B cell (primary cell): ENCODE results near the gene RNF224. TPM values are rescaled to one million over a fixed set of nuclear protein-coding genes. Genes with fewer than 3 reads are reported as not detected.

Experiments used
- ATAC-seq: fragments of 200-7000 bp; cut with Tn5 transposase; one replicate; pipeline ENCODE4 v1.10.0; 2021; ENCODE audit warnings: low read depth, mild to moderate bottlenecking, moderate number of reproducible peaks, moderate library complexity
- CTCF ChIA-PET: fragments of 350-600 bp; sonication (Branson Sonifier 250); formaldehyde crosslinking; loops from one replicate; lab custom pipeline; 2021; ENCODE audit warnings: antibody characterized with exemption, inconsistent platforms; lab: Charles Lee
- POLR2A ChIA-PET: fragments of 350-600 bp; sonication (Branson Sonifier 250); formaldehyde crosslinking; loops from one replicate; lab custom pipeline; 2021; ENCODE audit warnings: antibody characterized with exemption; lab: Charles Lee
- DNase-seq: peaks from one replicate; pipeline ENCODE4 v3.0.0; 2013
- H2AFZ ChIP-seq: 2 replicates; pipeline ENCODE4 v1.6.1; 2012; ENCODE audit warnings: mild to moderate bottlenecking, low read depth, low read length; ENCODE audit not compliant: insufficient read depth, poor library complexity, severe bottlenecking
- H3K27ac ChIP-seq, 2 donors: 1 replicate in 1 of 2; 2 replicates in 1 of 2; pipeline ENCODE4 v1.5.1; 2012 to 2013; ENCODE audit warnings: low read length in 2 of 2, mild to moderate bottlenecking in 2 of 2, moderate library complexity in 1 of 2
- H3K27me3 ChIP-seq, 4 experiments: fragments of 200-600 bp in 1 of 4; sonication (generic) in 1 of 4; replicated peaks in 1 of 4; 1 replicate in 2 of 4; 2 replicates in 2 of 4; pipeline versions ENCODE4 v1.6.1 to v1.7.0; 2013 to 2016; ENCODE audit warnings: low read length in 3 of 4, mild to moderate bottlenecking in 2 of 4, mixed read lengths in 1 of 4, moderate library complexity in 1 of 4; ENCODE audit not compliant: insufficient read depth in 4 of 4, control insufficient read depth in 3 of 4; ENCODE audit errors: control extremely low read depth in 1 of 4
- H3K36me3 ChIP-seq, 2 experiments: replicated peaks in 1 of 2; 1 replicate in 1 of 2; 2 replicates in 1 of 2; pipeline versions ENCODE4 v1.6.1 to v1.7.1; 2013; ENCODE audit warnings: low read length in 1 of 2; ENCODE audit not compliant: insufficient read depth in 2 of 2, control insufficient read depth in 1 of 2; ENCODE audit errors: control extremely low read depth in 1 of 2, extremely low read depth in 1 of 2
- H3K4me1 ChIP-seq, 2 donors: fragments of 200-600 bp in 1 of 2; sonication (generic) in 1 of 2; 1 replicate in 1 of 2; 2 replicates in 1 of 2; pipeline versions ENCODE4 v1.5.1 to v1.6.1; 2013 to 2017; ENCODE audit warnings: low read length in 2 of 2; ENCODE audit not compliant: control insufficient read depth in 2 of 2, insufficient read depth in 2 of 2
- H3K4me2 ChIP-seq: replicated peaks from 2 replicates; pipeline ENCODE3; 2012; ENCODE audit warnings: mild to moderate bottlenecking, low read depth, low read length; ENCODE audit not compliant: poor library complexity, severe bottlenecking
- H3K4me3 ChIP-seq, 5 experiments: fragments of 200-600 bp in 1 of 5; sonication (generic) in 1 of 5; 1 replicate in 3 of 5; 2 replicates in 2 of 5; pipeline versions ENCODE4 v1.5.1 to v1.7.0; 2011 to 2016; ENCODE audit warnings: low read length in 4 of 5, mild to moderate bottlenecking in 4 of 5, low read depth in 2 of 5, control low read depth in 1 of 5, moderate library complexity in 1 of 5; ENCODE audit not compliant: insufficient read depth in 1 of 5; ENCODE audit errors: control extremely low read depth in 1 of 5, extremely low read depth in 1 of 5
- H3K79me2 ChIP-seq: fragments of 200-600 bp; sonication (generic); one replicate; pipeline ENCODE4 v1.6.0; 2016; ENCODE audit warnings: low read length; ENCODE audit not compliant: control insufficient read depth, insufficient read depth
- H3K9ac ChIP-seq: fragments of 200-600 bp; sonication (generic); 2 replicates; pipeline ENCODE4 v1.6.1; 2017; ENCODE audit warnings: mild to moderate bottlenecking, low read length, moderate library complexity
- H3K9me3 ChIP-seq, 3 donors: one replicate each; pipeline versions ENCODE4 v1.6.1 to v1.7.1; 2013; ENCODE audit warnings: low read length in 2 of 3; ENCODE audit not compliant: control insufficient read depth in 2 of 3, insufficient read depth in 1 of 3; ENCODE audit errors: control extremely low read depth in 1 of 3
- H4K20me1 ChIP-seq: 2 replicates; pipeline ENCODE4 v1.6.0; 2012; ENCODE audit warnings: mild to moderate bottlenecking, low read length; ENCODE audit not compliant: insufficient read depth, control insufficient read depth, poor library complexity, severe bottlenecking
- H3K27ac Mint-ChIP-seq: one replicate; pipeline ENCODE4 v1.8.0; 2021; ENCODE audit warnings: mixed read lengths
- H3K27me3 Mint-ChIP-seq: one replicate; pipeline ENCODE4 v1.8.0; 2021; ENCODE audit warnings: mixed read lengths
- H3K4me1 Mint-ChIP-seq: one replicate; pipeline ENCODE4 v1.8.0; 2021; ENCODE audit warnings: mixed read lengths
- H3K4me3 Mint-ChIP-seq: one replicate; pipeline ENCODE4 v1.8.0; 2021; ENCODE audit warnings: mixed read lengths
- H3K9me3 Mint-ChIP-seq: one replicate; pipeline ENCODE4 v1.8.0; 2022; ENCODE audit warnings: mixed read lengths; ENCODE audit not compliant: insufficient read depth
- EZH2 ChIP-seq: IDR thresholded peaks from 2 replicates; pipeline ENCODE4 v1.6.1; 2012; ENCODE audit warnings: borderline replicate concordance, low read depth, mild to moderate bottlenecking, moderate library complexity, low read length; ENCODE audit not compliant: insufficient read depth, poor library complexity, severe bottlenecking
- WGBS: methylation state at CpG from one replicate; pipeline ENCODE4 v1.1.5; 2013; ENCODE audit warnings: missing lambda C conversion rate; ENCODE audit not compliant: insufficient coverage; 5-methylcytosine and 5-hydroxymethylcytosine counted together
- intact Hi-C: fragments of 100-400 bp; cut with micrococcal nuclease; formaldehyde crosslinking; loops from one replicate; pipeline ENCODE4 v1.10.0; 2022
- polyA plus RNA-seq: library from polyadenylated mRNA; depleted of rRNA; stranded (reverse); fragments of >200 nt; gene quantifications from 2 replicates; pipeline ENCODE4 v1.2.3, GENCODE V29; 2012
- total RNA-seq, 2 donors: library from RNA; stranded (reverse); fragments of 120-200 nt in 1 of 2; gene quantifications; 1 replicate in 1 of 2; 2 replicates in 1 of 2; pipeline versions ENCODE4 v1.2.3 to v1.2.4, GENCODE V29; 2013 to 2022
- TF ChIP-seq, protein P1 (sequence below): fragments of 200-600 bp; IDR thresholded peaks from one replicate; pipeline ENCODE4 v1.8.0; 2022; ENCODE audit warnings: antibody characterized with exemption, mild to moderate bottlenecking

RNF224 gene
- total and polyA plus RNA-seq, 2 donors (not counting 1 experiment from before 2014, with no cell fraction given), result not detected

DNA sequence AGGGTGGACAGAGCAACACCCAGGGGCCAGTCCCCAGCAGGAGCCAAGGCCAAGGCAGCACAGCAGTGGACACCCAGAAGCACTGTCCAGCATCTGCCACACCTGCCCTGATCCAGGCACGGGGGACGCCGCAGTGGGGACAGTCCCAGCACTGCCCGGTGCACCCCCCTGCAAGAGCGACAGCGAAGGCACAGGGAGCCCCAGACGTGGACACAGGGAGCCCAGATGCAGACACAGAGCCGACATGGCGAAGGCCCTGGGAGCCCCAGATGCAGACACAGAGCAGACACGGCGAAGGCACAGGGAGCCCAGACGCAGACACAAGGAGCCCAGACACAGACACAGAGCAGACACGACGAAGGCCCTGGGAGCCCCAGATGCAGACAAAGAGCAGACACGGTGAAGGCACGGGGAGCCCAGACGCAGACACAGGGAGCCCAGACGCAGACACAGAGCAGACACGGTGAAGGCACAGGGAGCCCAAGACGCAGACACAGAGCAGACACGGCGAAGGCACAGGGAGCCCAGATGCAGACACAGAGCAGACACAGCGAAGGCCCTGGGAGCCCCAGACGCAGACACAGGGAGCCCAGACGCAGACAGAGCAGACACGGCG lies 43.2 kb upstream of the RNF224 start:
- Mint-ChIP-seq H3K27ac (no peak overlapping the region), H3K4me1 (peaks cover 22% of the 10 kb centered on the region), H3K4me3 (no peak overlapping the region), H3K27me3 (no peaks in the 10 kb centered on the region), H3K9me3 (no peaks in the 10 kb centered on the region)
- no peak for TF ChIP-seq EZH2
- TF ChIP-seq, protein P1, sequence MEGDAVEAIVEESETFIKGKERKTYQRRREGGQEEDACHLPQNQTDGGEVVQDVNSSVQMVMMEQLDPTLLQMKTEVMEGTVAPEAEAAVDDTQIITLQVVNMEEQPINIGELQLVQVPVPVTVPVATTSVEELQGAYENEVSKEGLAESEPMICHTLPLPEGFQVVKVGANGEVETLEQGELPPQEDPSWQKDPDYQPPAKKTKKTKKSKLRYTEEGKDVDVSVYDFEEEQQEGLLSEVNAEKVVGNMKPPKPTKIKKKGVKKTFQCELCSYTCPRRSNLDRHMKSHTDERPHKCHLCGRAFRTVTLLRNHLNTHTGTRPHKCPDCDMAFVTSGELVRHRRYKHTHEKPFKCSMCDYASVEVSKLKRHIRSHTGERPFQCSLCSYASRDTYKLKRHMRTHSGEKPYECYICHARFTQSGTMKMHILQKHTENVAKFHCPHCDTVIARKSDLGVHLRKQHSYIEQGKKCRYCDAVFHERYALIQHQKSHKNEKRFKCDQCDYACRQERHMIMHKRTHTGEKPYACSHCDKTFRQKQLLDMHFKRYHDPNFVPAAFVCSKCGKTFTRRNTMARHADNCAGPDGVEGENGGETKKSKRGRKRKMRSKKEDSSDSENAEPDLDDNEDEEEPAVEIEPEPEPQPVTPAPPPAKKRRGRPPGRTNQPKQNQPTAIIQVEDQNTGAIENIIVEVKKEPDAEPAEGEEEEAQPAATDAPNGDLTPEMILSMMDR, result no peak
- Histone ChIP-seq H3K9me3 (peaks cover 0 to 3% (median 0%) of the 10 kb centered on the region in 3 donors), H3K27me3 (no peaks in the 10 kb centered on the region), H3K4me3 (no peak overlapping the region), H4K20me1 (peaks cover 57% of the 10 kb centered on the region), H3K27ac (no peak overlapping the region), H3K4me2 (no peak overlapping the region), H2AFZ (no peak overlapping the region), H3K9ac (no peak overlapping the region), H3K36me3 (peaks cover 0 to 64% of the 10 kb centered on the region in 2 experiments), H3K4me1 (peaks cover 17 to 24% of the 10 kb centered on the region in 2 donors), H3K79me2 (peaks cover 42% of the 10 kb centered on the region)
- DNase-seq (no peak), ATAC-seq (no peak)
- ChIA-PET CTCF (no interaction called here), POLR2A (no interaction called here)
- 98% methylated on average over 27 of the region's 27 CpGs for WGBS
- intact Hi-C loops, result no loop called here

DNA sequence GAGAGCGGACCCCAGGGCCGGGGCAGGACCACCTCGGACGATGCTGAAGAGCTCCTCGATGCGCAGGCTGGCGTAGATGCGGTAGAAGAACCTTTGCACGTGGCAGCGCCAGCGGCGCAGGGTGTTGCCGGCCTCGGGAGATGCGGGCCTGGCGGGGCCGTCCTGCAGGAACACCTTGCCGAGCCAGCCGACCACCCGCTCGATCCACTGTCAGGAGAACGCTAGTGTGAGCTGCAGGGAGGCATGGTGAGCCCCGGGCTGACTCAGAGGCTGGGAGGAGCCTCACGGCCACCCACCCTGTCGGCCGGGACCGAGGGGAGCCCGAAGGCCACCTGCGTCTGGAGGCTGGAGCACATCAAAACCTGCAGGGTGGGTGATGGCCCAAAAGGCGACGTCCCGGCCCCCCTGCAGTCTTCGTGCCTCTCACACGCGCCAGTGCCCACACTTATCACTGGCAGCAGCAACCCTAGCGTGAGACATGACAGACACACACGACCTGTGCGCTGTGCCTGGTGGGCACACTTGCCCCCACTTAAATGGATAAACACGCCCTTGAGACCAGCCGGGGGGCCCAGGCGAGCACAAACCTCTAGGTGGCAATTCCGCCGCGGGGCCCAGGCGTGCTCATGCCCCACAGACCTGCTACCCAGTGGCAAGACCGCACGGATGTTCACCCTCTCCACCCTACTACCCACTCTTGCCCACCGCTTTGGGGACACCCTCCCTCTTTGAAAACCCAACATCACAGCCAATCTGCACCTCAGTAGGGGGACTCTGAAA lies 42.2 kb upstream of the RNF224 start:
- no peak overlapping the region for H3K27ac Mint-ChIP-seq
- Histone ChIP-seq H3K4me3 (no peak overlapping the region), H2AFZ (no peak overlapping the region), H3K9ac (no peak overlapping the region), H3K36me3 (peaks cover 0 to 61% of the 10 kb centered on the region in 2 experiments), H3K27me3 (no peaks in the 10 kb centered on the region), H3K9me3 (peaks cover 0 to 3% (median 0%) of the 10 kb centered on the region in 3 donors), H3K79me2 (peaks cover 49% of the 10 kb centered on the region), H3K4me1 (peaks cover 26 to 34% of the 10 kb centered on the region in 2 donors), H3K4me2 (no peak overlapping the region), H3K27ac (no peak overlapping the region), H4K20me1 (peaks cover 58% of the 10 kb centered on the region)
- 98% methylated on average over 47 of the region's 48 CpGs for WGBS
- intact Hi-C loops, result loop anchor here (5.0 kb wide), 1 partner anchor 58 kb away; no protein-coding TSS in a partner anchor
- no peaks in the 10 kb centered on the region for H3K27me3 Mint-ChIP-seq
- peaks cover 30% of the 10 kb centered on the region for H3K4me1 Mint-ChIP-seq
- no peaks in the 10 kb centered on the region for H3K9me3 Mint-ChIP-seq
- ChIA-PET CTCF (no interaction called here), POLR2A (no interaction called here)
- no peak for ATAC-seq
- no peak for TF ChIP-seq EZH2
- TF ChIP-seq, protein P1, result no peak
- DNase-seq, result no peak
- H3K4me3 Mint-ChIP-seq, result no peak overlapping the region
